HepG2 (cell line): ENCODE data around the gene DSCAML1. TPM values are rescaled to one million over a fixed set of nuclear protein-coding genes. Genes with fewer than 3 reads are reported as not detected.

Experiments
- ATAC-seq: fragments of 200-7000 bp; cut with Tn5 transposase; 3 replicates; pipeline ENCODE4 v1.9.1; 2020; ENCODE audit warnings: mild to moderate bottlenecking, moderate library complexity
- BruUV-seq: library from RNA; stranded (reverse); fragments of 400-500 nt; replicated peaks from 2 replicates; lab custom pipeline; 2021; lab: Mats Ljungman, UMichigan
- CTCF ChIA-PET: fragments of 300-600 bp; formaldehyde crosslinking; extraction: SDS; loops from one replicate; lab custom pipeline; 2021; ENCODE audit warnings: low total read pairs, inconsistent platforms, low intra/inter-chr PET ratio; lab: Yijun Ruan, JAX
- POLR2A ChIA-PET: fragments of 350-600 bp; sonication (Branson Sonifier 250); formaldehyde crosslinking; loops from one replicate; lab custom pipeline; 2020; ENCODE audit warnings: antibody characterized with exemption, inconsistent platforms; lab: Yijun Ruan, JAX
- DNase-seq: peaks from one replicate; pipeline ENCODE4 v3.0.0-alpha.2; 2015; ENCODE audit warnings: low spot score
- FAIRE-seq: peaks from 3 replicates; lab custom pipeline; 2011; peaks lifted over from hg19 to GRCh38; lab: Jason Lieb, UNC
- H2AFZ ChIP-seq: one replicate; pipeline ENCODE4 v1.6.1; 2011; ENCODE audit warnings: low read length, inconsistent platforms
- H3K27ac ChIP-seq: fragments of 300-600 bp; 3 replicates; pipeline ENCODE4 v1.8.0; 2011; ENCODE audit warnings: mixed run types, mild to moderate bottlenecking, mixed read lengths, low read length, inconsistent platforms; ENCODE audit not compliant: insufficient read depth; ENCODE audit errors: extremely low read length
- H3K27me3 ChIP-seq, 2 experiments: fragments of 200-600 bp in 1 of 2; 2 replicates in 1 of 2; 3 replicates in 1 of 2; pipeline versions ENCODE4 v1.6.0 to v1.8.0; 2011; ENCODE audit warnings: low read length in 2 of 2, mild to moderate bottlenecking in 2 of 2, moderate library complexity in 2 of 2, inconsistent platforms in 1 of 2; ENCODE audit not compliant: insufficient read depth in 2 of 2, control insufficient read depth in 1 of 2
- H3K36me3 ChIP-seq, 2 experiments: fragments of 200-600 bp in 1 of 2; replicated peaks in 1 of 2; 2 replicates in 1 of 2; 3 replicates in 1 of 2; pipeline versions ENCODE4 v1.5.1 to v1.8.0; 2011; ENCODE audit warnings: low read length in 2 of 2, inconsistent platforms in 1 of 2; ENCODE audit not compliant: insufficient read depth in 2 of 2, control insufficient read depth in 1 of 2
- H3K4me1 ChIP-seq: 2 replicates; pipeline ENCODE4 v1.5.1; 2012; ENCODE audit warnings: low read length, inconsistent platforms; ENCODE audit not compliant: insufficient read depth
- H3K4me2 ChIP-seq: 2 replicates; pipeline ENCODE4 v1.6.0; 2011; ENCODE audit warnings: low read depth, low read length, inconsistent platforms
- H3K4me3 ChIP-seq, 3 experiments: fragments of 200-600 bp in 1 of 3; sonication (generic), shearing (Covaris generic) in 1 of 3; replicated peaks in 1 of 3; 2 replicates each; pipeline ENCODE4 v1.5.1; 2011 to 2016; ENCODE audit warnings: low read length in 3 of 3, inconsistent platforms in 2 of 3, low read depth in 2 of 3, mild to moderate bottlenecking in 2 of 3, control low read depth in 1 of 3, mixed read lengths in 1 of 3; ENCODE audit not compliant: insufficient read depth in 1 of 3
- H3K79me2 ChIP-seq: one replicate; pipeline ENCODE4 v1.6.1; 2011; ENCODE audit warnings: low read length, inconsistent platforms; ENCODE audit not compliant: insufficient read depth
- H3K9ac ChIP-seq: 2 replicates; pipeline ENCODE4 v1.6.0; 2011; ENCODE audit warnings: mild to moderate bottlenecking, low read depth, low read length, inconsistent platforms; ENCODE audit not compliant: insufficient read depth
- H3K9me3 ChIP-seq: 2 replicates; pipeline ENCODE4 v1.5.1; 2012; ENCODE audit warnings: mild to moderate bottlenecking, low read length
- H4K20me1 ChIP-seq: 2 replicates; pipeline ENCODE4 v1.6.0; 2011; ENCODE audit warnings: inconsistent platforms, mild to moderate bottlenecking, low read length, moderate library complexity; ENCODE audit not compliant: insufficient read depth
- DBP ChIP-seq: sonication (generic); formaldehyde crosslinking; IDR thresholded peaks from 2 replicates; pipeline ENCODE4 v1.4.0; 2020; ENCODE audit warnings: missing genetic modification reagents; ENCODE audit errors: not compliant biosample characterization
- GTF2F1 ChIP-seq: fragments of 150-350 bp; IDR thresholded peaks from 2 replicates; pipeline ENCODE4 v1.6.1; 2014; ENCODE audit warnings: low read length
- KDM4B ChIP-seq: sonication (generic); formaldehyde crosslinking; IDR thresholded peaks from 2 replicates; pipeline ENCODE4 v1.4.0; 2020; ENCODE audit warnings: missing genetic modification reagents
- KLF15 ChIP-seq: sonication (generic); formaldehyde crosslinking; IDR thresholded peaks from 2 replicates; pipeline ENCODE4 v1.8.1; 2023; ENCODE audit warnings: borderline replicate concordance, mild to moderate bottlenecking, inconsistent platforms, missing genetic modification reagents, mixed read lengths
- LBX2 ChIP-seq: sonication (generic); formaldehyde crosslinking; IDR thresholded peaks from 2 replicates; pipeline ENCODE4 v1.5.0; 2020; ENCODE audit warnings: missing genetic modification reagents, mild to moderate bottlenecking, borderline replicate concordance
- NR2F6 ChIP-seq, 2 experiments: IDR thresholded peaks; 2 replicates each; pipeline ENCODE4 v1.6.1; 2016; ENCODE audit warnings: antibody characterized with exemption in 1 of 2, mild to moderate bottlenecking in 1 of 2
- PCBP2 ChIP-seq: fragments of 200-400 bp; formaldehyde crosslinking; optimal IDR thresholded peaks from 2 replicates; pipeline ENCODE3; 2018; ENCODE audit warnings: low read length, low read depth; ENCODE audit not compliant: poor library complexity, severe bottlenecking
- RFX1 ChIP-seq: fragments of 450-650 bp; IDR thresholded peaks from 2 replicates; pipeline ENCODE4 v1.6.1; 2017
- TBX3 ChIP-seq: fragments of 450-650 bp; IDR thresholded peaks from 2 replicates; pipeline ENCODE4 v1.6.1; 2017; ENCODE audit warnings: antibody characterized with exemption, mild to moderate bottlenecking, inconsistent platforms, borderline replicate concordance
- USF2 ChIP-seq, 2 experiments: sonication (generic) in 1 of 2; formaldehyde crosslinking in 1 of 2; IDR thresholded peaks; 2 replicates each; pipeline versions ENCODE4 v1.5.1 to v1.6.1; 2011 to 2020; ENCODE audit warnings: borderline replicate concordance in 1 of 2, low read depth in 1 of 2, low read length in 1 of 2, mild to moderate bottlenecking in 1 of 2, missing genetic modification reagents in 1 of 2, moderate library complexity in 1 of 2
- ZBTB1 ChIP-seq: sonication (generic); formaldehyde crosslinking; IDR thresholded peaks from 2 replicates; pipeline ENCODE4 v1.4.0; 2020; ENCODE audit warnings: missing genetic modification reagents, borderline replicate concordance
- ZFP36L2 ChIP-seq: sonication (generic); formaldehyde crosslinking; IDR thresholded peaks from 2 replicates; pipeline ENCODE4 v1.4.0; 2020; ENCODE audit warnings: missing genetic modification reagents
- ZIK1 ChIP-seq: sonication (generic); formaldehyde crosslinking; IDR thresholded peaks from 2 replicates; pipeline ENCODE4 v1.5.0; 2020; ENCODE audit warnings: mild to moderate bottlenecking, low read depth, missing genetic modification reagents, borderline replicate concordance
- ZKSCAN5 ChIP-seq: sonication (generic); formaldehyde crosslinking; IDR thresholded peaks from 2 replicates; pipeline ENCODE4 v1.5.1; 2020; ENCODE audit warnings: mild to moderate bottlenecking, missing genetic modification reagents
- ZNF207 ChIP-seq: fragments of 450-650 bp; IDR thresholded peaks from 2 replicates; pipeline ENCODE4 v1.6.1; 2016; ENCODE audit warnings: antibody characterized with exemption, borderline replicate concordance
- ZNF414 ChIP-seq: sonication (generic); formaldehyde crosslinking; IDR thresholded peaks from 2 replicates; pipeline ENCODE4 v1.5.0; 2020; ENCODE audit warnings: missing genetic modification reagents
- ZNF615 ChIP-seq: sonication (generic); formaldehyde crosslinking; IDR thresholded peaks from 2 replicates; pipeline ENCODE4 v1.5.0; 2020; ENCODE audit warnings: mild to moderate bottlenecking, missing genetic modification reagents, borderline replicate concordance
- ZNF674 ChIP-seq: sonication (generic); formaldehyde crosslinking; IDR thresholded peaks from 2 replicates; pipeline ENCODE4 v1.5.0; 2020; ENCODE audit warnings: low read depth, mild to moderate bottlenecking, missing genetic modification reagents
- ZNF747 ChIP-seq: sonication (generic); formaldehyde crosslinking; IDR thresholded peaks from 2 replicates; pipeline ENCODE4 v1.8.1; 2023; ENCODE audit warnings: missing genetic modification reagents, mild to moderate bottlenecking, borderline replicate concordance
- ZZZ3 ChIP-seq: sonication (generic); formaldehyde crosslinking; IDR thresholded peaks from 2 replicates; pipeline ENCODE4 v1.4.0; 2020; ENCODE audit warnings: missing genetic modification reagents, mild to moderate bottlenecking, borderline replicate concordance
- WGBS: methylation state at CpG from one replicate; pipeline ENCODE4 v1.1.6; 2017; ENCODE audit warnings: low lambda C conversion rate; 5-methylcytosine and 5-hydroxymethylcytosine counted together
- in situ Hi-C: cut with HindIII; loops from 2 replicates; pipeline ENCODE4 v1.10.0; 2017; ENCODE audit warnings: low pct_unique_long_range_greater_than_20kb; ENCODE audit not compliant: extremely low pct_ligation_motif_present
- intact Hi-C: fragments of 100-400 bp; cut with micrococcal nuclease; formaldehyde crosslinking; loops from one replicate; pipeline ENCODE4 v1.10.0; 2022; ENCODE audit not compliant: unreplicated experiment
- polyA plus RNA-seq, 8 experiments: library from polyadenylated mRNA; depleted of rRNA in 3 of 8; stranded (reverse) in 7 of 8; unstranded in 1 of 8; fragments of >200 nt; fragmentation: Illumina TruSeq in 4 of 8; extraction: Trizol in 4 of 8; gene quantifications; 2 replicates each; pipeline versions ENCODE4 v1.2.1 to v1.2.3, GENCODE V29; 2011 to 2016; ENCODE audit warnings: low read depth in 4 of 8, missing spikeins in 1 of 8, mixed read lengths in 1 of 8; ENCODE audit not compliant: insufficient read depth in 1 of 8
- total RNA-seq, 5 experiments: library from RNA; depleted of rRNA; stranded (reverse); fragments of >200 nt; fragmentation: Illumina TruSeq; extraction: Trizol; gene quantifications; 2 replicates each; pipeline ENCODE4 v1.2.3, GENCODE V29; 2016; ENCODE audit warnings: low read depth in 1 of 5

The DSCAML1 gene
- total and polyA plus RNA-seq, 2 of the 13 experiments (the other 11 are each of a cell fraction or from before 2014, with no cell fraction given): 0.29 to 0.40 TPM

GRCh38 chr11:117414724-117415123 is 382.3 kb downstream of the DSCAML1 start (continued):
- TF ChIP-seq ZKSCAN5 (CRISPR knock-in tag) (no peak), RFX1 (no peak), ZZZ3 (CRISPR knock-in tag) (no peak), ZFP36L2 (CRISPR knock-in tag) (no peak)

GRCh38 chr11:117413616-117414015 is 383.4 kb downstream of the DSCAML1 start:
- no peak for ATAC-seq
- 91% methylated on average over 7 of the region's 7 CpGs for WGBS
- POLR2A ChIA-PET: no interaction called here
- no peaks in the 10 kb centered on the region for H4K20me1 ChIP-seq
- H3K9ac ChIP-seq: no peak overlapping the region
- H3K4me2 ChIP-seq: no peak overlapping the region
- CTCF ChIA-PET: no interaction called here
- no peaks in the 10 kb centered on the region for H3K79me2 ChIP-seq
- H3K36me3 ChIP-seq: no peaks in the 10 kb centered on the region
- no peak overlapping the region for H2AFZ ChIP-seq
- no peak for FAIRE-seq
- H3K27ac ChIP-seq: no peak overlapping the region
- peaks cover 32% of the 10 kb centered on the region for H3K4me1 ChIP-seq
- no peaks in the 10 kb centered on the region; a peak in 1 of 5 replicates for H3K27me3 ChIP-seq
- TF ChIP-seq DBP (CRISPR knock-in tag): no peak
- TF ChIP-seq ZNF414 (CRISPR knock-in tag): no peak
- TF ChIP-seq ZBTB1 (CRISPR knock-in tag): no peak
- TF ChIP-seq ZIK1 (CRISPR knock-in tag): no peak
- TF ChIP-seq ZNF674 (CRISPR knock-in tag): no peak
- TF ChIP-seq ZNF747 (CRISPR knock-in tag): no peak
- TF ChIP-seq TBX3: no peak
- TF ChIP-seq USF2 (IDR thresholded peaks at IDR 0.05; ENCODE audit: low read depth, low read length): no peak
- no peak for TF ChIP-seq USF2 (CRISPR knock-in tag; IDR thresholded peaks at IDR 0.05; ENCODE audit: borderline replicate concordance)
- TF ChIP-seq KLF15: no peak
- TF ChIP-seq ZNF207: no peak
- no peak for TF ChIP-seq NR2F6 (IDR thresholded peaks at IDR 0.05)
- TF ChIP-seq NR2F6 (CRISPR knock-in tag; IDR thresholded peaks at IDR 0.05): no peak
- TF ChIP-seq KDM4B (CRISPR knock-in tag): no peak
- TF ChIP-seq GTF2F1: no peak
- no peak for TF ChIP-seq LBX2 (CRISPR knock-in tag)
- TF ChIP-seq ZNF615 (CRISPR knock-in tag): no peak
- TF ChIP-seq PCBP2: no peak
- intact Hi-C loops (loop anchor here (5.0 kb wide), 1 partner anchor 181 kb away; the partner anchor contains the start of genes PCSK7 and RNF214), in situ Hi-C loops (no loop called here)
- DNase-seq: no peak
- no peaks in the 10 kb centered on the region for H3K9me3 ChIP-seq
- no peak overlapping the region for H3K4me3 ChIP-seq
- no TSS peak for BruUV-seq
